DMS114 treated with DMSO at 0.1 percent for 48 hours (cell line): Measurements from ENCODE around the gene CARD19.

Source experiments
- DNase-seq: peaks from one replicate; lab custom pipeline; 2025; ENCODE audit not compliant: unreplicated experiment; lab: John Stamatoyannopoulos, UW

CARD19 gene

DNA sequence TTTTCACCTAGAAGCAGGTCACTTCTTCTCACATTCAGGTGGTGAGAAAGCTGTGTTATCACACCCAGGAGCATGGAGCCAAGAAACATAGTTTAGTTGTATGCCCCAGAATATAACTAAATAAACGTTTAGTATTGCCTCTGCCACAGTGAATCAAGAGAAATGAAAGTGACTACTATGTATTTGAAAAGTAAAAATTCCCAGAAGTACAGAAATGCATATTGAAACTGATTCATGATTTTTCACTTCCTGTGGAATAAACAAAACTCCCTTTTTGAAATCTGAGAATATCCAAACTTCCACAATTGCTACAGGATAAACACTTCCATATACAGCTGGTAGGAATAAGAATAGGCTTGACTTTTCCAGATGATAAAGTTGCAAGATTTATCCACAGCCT is 53.3 kb downstream of the CARD19 start:
- DNase-seq = no peak

DNA sequence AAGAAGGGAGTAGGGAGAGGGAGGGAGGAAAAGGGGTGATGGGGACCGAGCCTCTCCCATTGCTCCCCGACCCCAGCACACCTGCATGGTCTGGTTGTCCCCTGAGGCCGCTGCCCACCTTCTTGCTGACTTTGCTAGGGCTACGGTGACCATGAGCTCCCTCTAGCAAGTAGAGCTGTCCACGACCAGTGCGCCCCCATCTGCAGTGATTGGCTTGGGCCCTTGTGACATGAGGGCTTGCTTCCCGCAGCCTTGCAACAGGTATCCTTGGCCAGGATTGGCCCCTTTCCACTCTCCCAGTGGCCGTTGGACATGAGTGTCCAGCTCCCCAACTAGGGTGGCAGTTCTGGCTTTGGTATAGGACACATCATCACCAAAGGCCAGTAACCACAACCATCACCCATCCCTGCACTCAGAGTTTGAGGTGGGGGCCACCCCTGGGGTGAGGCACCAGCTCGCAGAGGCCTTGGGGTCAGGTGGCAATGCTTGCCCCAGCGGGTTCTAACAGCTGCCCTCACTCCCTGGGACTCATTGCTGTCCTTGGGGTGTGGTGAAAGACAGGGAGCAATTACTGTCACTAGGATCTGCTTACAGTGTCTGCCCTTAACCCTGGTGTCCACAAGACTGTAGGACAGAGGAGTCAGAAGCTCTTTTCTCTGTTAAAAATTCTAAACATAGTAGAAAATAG is 55.2 kb downstream of the CARD19 start:
- DNase-seq = no peak

DNA sequence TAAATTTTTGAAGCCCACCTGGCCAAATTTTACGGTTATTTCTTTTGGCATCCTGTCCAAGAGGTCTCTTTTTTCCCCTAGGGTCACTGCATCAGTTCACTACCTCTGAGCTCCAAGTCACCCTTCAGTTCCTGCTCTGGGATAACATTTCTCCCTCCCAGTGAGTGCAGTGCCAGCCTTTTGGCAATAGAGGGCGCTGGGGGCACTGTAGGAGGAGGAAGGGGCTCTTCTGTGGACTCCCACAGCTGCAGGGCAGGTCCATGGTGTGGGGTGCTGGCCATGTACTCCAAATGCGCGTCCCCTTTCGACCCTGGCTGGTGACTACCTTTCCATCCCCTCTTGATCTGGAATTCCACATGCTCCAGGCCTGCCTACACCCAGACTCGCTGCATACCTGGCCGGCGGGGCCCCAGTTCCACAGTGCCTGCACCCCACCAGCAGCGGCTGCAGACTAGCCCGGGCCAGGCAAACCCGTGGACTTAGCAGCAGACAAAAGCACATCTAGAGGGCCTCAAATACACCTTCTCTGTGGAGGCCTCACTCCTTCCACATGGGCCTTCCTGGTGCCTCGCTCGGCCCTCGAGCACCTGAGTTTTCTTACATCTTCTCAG is 58.4 kb downstream of the CARD19 start:
- DNase-seq = no peak

DNA sequence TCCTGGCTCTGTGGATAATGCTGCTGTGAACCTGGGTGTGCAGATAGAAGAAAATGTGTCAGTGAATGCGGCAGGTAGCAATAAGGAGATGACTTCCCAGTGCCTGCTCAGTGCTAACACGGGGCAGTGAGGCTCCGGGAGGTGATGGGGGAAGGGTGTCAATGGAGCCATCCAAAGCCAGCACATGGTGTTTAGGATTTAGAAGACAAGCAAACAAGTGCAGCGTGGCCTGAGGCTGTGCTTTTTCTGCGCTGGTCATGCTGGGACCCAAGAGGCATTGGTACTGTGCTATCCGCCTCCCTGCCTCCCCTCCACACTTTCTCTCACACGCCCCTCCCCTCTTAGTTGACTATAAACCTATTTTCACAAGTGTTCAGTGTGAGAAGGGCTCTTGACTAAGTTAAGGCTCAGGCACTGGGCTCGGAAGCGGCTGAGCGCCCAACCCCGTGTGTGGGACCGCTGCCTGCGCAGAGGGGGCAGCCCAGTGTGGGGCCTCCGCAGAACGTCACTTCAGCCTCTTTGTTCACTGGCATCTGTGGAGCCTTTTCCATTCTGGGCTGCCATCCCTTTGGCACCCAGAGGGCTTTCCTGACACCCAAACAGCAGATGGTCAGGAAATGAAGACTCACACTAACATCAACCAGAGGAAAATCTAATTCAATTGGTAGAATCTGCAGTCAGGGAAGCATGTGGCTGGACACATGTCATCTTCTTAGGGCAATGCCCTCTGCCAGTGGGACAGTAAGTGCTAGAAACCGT is 59.9 kb downstream of the CARD19 start:
- DNase-seq = no peak

DNA sequence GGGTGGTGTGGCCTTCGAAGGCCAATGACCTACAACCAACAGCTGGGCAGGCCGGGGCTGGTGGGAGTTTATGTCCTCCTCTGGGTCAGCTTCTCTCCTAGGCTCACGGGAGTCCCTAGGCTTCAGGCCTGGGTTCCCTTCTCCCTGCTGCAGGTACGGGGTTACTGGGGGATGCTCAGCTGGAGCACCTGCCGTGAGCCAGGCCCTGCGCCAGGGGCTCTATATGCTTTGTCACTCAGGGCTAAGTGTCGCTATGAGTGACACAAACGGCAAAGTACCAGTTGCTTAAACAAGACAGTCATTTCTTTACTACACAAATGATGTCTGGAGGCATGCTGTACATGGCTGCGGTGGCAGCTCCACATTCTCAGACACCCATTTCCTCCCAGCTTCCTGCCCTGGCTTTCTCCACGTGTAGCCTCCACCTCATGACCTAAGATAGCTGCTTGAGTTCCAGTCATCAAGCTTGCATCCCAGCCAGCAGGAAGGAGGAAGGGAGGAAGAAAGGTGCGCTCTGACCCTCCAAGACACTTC is 60.5 kb downstream of the CARD19 start:
- DNase-seq = no peak

DNA sequence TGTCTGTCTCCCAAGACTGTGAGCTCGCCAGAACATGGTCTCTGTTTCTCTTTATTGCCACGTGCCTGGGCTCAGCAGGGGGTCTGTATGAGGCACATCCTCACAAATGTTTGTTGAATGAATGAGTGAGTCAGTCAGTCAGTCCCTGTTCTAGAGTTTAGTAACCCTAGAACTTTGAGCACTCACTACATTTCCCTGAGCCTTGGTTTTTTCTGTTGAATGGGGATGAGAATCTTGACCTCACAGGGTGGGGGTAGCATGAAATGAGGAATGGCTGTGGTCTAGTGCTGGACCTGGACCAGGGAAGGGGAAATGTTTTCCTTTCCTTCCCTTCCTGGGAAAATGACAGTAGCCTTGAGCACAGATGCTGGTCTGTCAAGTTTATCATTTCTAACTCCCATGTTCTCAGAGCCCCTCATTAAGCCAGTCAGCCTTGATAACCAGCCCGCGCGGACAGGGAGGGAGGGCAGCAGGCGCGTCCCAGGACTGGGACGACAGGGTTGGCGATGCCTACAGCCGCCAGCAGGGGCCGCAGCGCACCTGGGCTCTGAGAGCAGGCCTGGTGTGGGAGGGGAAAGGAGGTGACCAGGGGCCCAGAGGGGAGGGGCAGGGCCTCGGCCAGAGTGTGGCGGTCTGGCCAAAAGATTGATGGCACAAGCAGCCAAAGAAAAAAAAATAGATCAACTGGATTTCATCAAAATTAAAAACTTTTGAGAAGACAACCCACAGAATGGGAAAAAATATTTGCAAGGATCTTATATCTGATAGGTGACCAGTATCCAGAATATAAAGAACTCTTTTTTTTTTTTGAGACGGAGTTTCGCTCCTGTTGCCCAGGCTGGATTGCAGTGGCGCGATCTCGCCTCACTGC is 63.8 kb downstream of the CARD19 start:
- DNase-seq = peak; percentile 54

DNA sequence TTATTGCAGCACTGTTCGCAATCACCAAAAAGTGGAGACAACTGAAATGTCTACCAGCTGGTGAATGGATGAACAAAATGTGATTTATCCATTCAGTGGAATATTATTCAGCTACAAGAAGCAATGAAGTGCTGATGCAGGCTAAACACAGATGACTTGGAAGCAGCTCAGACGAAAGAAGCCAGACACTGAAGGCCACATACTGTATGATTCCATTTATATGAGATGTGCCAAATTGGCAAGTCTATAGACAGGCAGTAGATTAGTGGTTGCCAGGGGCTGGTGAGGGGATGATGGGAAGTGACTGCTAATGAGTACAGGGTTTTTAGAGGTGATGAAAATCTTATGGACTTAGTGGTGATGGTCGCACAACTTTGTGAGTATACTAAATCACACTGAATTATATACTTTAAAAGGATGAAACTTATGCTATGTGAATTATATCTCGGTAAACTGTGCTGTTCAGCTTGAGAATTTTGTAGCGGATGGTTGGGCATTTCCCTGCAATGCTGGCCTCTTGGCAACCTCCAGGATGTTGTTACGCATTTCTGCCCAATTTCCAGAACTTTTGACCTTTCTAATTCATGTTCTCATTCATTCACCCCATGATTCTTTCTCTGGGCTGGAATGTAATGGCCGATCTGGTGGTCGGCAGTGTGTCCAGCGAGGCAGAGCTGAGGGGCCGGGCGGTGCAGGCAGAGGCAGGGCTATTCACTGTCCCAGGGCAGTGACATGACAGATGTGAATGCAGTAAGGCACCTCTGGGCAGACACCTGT is 66.0 kb downstream of the CARD19 start:
- no peak for DNase-seq
